Choroid plexus epithelial cell (primary cell): ENCODE data around the gene PCBP1.
A peak's percentile ranks its signal among the peaks of the same experiment; 100 is the strongest.

Source experiments
- DNase-seq: peaks from one replicate; pipeline ENCODE4 v3.0.0-alpha.2; 2010; ENCODE audit warnings: low read depth
- H3K4me3 ChIP-seq: 2 replicates; pipeline ENCODE4 v1.5.1; 2011; ENCODE audit warnings: low read depth, mild to moderate bottlenecking, control low read depth, low read length, moderate library complexity
- TF ChIP-seq, protein P1 (sequence below): conservative IDR thresholded peaks from 2 replicates; pipeline ENCODE4 v1.5.1; 2011; ENCODE audit warnings: low read depth, mild to moderate bottlenecking, control low read depth, inconsistent platforms, low read length, moderate library complexity

Gene PCBP1

DNA sequence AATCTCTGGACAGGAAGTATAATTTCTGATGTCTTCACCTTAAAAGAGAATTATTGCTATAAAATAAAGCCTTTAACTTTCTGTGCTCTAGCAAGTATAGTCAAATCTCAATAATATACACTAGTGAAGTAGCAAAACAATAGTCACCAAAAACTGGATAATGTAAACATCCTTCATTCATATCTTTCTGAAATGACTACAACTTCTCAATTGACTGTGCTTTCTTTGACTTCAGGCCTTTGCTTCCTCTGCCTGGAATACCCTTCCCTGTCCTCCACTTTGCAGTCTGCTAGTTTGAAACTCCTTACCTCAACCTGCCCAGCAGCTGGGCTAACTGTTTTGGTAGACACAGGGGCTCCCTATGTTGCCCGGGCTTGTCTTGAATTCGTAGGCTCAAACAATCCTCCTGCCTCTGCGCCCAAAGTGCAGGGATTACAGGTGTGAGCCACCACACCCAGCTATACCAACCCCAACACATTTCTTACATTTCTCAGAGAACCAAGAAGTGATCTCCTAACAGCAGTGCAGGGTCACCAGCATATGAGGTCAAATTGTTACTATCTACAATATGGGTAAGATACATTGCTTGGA lies 6.6 kb upstream of the PCBP1 start:
- DNase-seq = no peak
- TF ChIP-seq, protein P1, sequence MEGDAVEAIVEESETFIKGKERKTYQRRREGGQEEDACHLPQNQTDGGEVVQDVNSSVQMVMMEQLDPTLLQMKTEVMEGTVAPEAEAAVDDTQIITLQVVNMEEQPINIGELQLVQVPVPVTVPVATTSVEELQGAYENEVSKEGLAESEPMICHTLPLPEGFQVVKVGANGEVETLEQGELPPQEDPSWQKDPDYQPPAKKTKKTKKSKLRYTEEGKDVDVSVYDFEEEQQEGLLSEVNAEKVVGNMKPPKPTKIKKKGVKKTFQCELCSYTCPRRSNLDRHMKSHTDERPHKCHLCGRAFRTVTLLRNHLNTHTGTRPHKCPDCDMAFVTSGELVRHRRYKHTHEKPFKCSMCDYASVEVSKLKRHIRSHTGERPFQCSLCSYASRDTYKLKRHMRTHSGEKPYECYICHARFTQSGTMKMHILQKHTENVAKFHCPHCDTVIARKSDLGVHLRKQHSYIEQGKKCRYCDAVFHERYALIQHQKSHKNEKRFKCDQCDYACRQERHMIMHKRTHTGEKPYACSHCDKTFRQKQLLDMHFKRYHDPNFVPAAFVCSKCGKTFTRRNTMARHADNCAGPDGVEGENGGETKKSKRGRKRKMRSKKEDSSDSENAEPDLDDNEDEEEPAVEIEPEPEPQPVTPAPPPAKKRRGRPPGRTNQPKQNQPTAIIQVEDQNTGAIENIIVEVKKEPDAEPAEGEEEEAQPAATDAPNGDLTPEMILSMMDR = no peak
- no peak overlapping the region for H3K4me3 ChIP-seq

DNA sequence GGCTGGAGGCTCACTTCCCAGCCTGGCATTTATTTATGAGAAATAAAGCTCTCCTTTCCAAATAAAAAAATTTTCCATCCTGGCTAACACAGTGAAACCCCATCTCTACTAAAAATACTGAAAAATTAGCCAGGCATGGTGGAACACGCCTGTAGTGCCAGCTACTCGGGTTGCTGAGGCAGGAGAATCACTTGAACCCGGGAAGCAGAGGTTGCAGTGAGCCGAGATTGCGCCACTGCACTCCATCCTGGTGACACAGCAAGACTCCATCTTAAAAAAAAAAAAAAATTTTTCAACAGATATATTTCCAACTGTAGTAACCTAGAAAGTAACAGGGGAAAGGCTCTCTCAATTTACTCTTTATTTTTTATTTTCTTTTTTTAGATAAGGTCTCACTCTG lies 6.1 kb upstream of the PCBP1 start:
- DNase-seq = no peak
- H3K4me3 ChIP-seq = no peak overlapping the region
- TF ChIP-seq, protein P1 = no peak

DNA sequence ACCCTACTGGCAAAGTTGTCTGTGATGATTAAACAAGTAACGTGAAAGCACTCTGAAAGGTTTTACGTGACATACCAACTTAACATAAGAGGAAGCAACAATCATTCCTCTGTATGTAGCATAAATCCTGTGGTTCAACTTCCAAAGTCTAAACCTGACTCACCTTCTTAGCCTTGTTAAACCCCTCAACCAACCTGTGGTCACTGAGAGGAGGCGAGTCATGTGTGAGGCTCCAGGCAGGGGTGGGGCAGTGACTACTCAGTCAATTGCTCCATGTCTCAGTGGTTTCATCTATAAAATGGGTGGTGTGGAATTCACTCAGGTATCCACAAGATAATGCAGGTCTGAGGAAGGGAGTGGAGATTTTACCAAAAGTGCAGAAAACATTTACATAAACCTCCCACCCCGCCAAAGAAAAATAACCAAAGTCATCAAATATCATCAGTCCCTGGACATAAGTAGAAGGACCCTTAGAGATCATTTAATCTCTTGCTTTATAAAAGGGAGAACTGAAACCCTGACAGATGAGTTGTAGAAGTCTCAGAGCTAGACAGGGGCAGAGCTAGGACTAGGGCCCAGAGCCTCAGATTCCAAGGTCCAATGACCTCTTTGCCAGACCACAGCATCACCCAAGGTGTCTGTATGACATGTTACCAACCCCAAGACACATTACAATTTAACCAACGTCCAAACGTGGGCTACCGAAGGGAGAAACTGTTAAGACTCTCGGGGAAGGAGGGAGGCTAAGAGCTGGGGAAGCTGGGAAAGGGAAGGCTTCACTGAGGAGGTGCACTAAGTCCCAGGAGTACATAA lies 3.7 kb upstream of the PCBP1 start:
- no peak overlapping the region for H3K4me3 ChIP-seq
- TF ChIP-seq, protein P1 = no peak
- DNase-seq = no peak

DNA sequence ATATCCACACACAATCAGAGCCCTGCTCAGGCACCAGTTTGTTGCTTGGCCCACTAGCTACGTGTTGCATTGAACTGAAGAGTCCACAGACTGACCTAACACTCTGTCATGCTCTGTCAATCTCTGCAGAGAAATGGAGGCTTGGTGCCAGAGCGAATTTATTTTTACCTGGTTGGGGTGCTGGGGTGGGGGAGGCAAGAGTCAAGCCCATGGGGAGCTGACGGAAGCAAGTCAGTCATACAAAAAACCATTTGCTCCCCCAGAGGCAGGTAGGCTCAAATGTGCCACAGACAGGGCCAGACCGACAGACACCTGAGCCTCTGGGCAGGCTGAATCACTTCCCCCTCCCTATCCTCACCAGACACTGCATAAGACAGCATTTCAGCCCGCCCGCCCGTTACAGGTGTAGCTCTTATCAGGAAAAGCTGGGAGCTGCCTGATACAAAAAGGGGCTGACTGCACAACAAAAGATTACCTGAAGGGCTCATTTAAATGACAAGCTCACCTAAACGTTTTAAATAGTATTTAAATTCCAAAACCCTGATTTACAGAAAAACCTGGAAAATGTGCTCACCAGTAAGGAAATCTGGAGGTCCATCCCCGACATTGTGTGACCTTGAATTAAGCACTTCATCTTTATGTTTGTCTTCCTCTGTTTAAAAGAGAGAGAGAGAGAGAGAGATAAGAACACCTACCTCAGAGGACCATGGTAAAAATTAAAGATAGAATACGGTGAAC lies 2.1 kb upstream of the PCBP1 start:
- DNase-seq = no peak
- peak overlapping the region; percentile 75 for H3K4me3 ChIP-seq
- TF ChIP-seq, protein P1 = no peak

DNA sequence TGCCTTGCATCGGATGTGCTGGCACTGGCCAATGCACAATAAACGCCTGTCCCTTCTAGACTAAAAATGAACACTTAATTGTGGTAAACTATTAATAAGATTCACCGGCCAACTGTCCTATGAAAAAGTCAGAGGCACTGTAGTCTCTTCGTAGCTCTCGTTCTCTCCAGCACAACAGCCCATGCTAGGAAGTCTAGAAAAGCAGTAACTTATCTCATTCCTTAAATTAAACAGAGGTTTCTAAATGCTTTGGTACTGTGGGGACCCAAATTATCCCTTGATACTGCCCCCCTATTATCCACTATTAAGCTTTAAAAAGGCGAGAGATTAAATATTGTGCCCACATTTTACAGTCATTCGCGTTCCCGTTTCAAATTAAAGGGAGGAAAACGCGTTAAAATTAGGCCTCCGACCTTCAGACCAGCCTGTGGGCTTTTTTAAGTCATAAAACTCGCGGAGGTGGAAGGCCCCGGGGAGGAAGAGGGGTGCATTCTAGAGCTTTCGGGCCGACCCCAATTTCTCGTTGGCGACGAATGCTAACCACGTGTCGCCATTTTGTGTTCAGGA lies 1.5 kb upstream of the PCBP1 start:
- no peak for DNase-seq
- TF ChIP-seq, protein P1 = no peak
- peak overlapping the region; percentile 75 for H3K4me3 ChIP-seq

DNA sequence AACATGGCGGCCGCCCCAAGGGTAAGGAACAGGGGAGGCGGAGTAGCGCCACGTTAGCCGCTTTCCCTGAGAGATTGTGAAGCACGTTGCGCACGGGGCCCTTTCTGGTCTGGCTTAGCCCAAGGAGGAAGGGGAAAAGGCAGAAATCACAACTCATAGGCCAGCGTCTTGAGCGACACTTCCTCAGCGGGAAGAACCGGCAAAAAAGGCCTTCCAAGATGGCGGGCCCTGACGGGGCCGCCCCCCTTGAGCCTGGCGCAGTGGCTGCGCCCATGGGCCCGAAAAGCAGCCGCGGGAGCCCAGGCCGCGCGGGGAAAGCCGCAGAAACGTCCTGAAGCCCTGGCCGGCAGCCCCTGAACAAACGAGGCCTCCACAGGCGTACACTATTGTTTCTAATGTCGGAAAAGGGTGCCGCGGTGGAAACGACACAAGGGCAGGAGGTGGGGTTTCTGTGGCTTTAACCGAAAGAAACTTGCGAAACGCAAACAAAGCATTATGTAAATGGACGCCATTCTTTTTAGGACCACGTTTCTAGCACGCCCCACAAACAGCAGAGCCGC lies 919 bp upstream of the PCBP1 start:
- H3K4me3 ChIP-seq = peak overlapping the region; percentile 75
- TF ChIP-seq, protein P1 = no peak
- DNase-seq = peak; percentile 93
